Keratinocyte (primary cell): Measurements from ENCODE around the gene PPP2R5A. TPM values are rescaled to one million over a fixed set of nuclear protein-coding genes. Genes with fewer than 3 reads are reported as not detected.
"Not testable (repeated sequence)": the region's sequence is repeated elsewhere in the genome, so short reads cannot be mapped to it uniquely, and the experiment has no call there.

ENCODE experiments used
- DNase-seq: peaks from one replicate; pipeline ENCODE4 v3.0.0-alpha.2; 2011; ENCODE audit warnings: low read depth, missing footprints, low spot score
- FAIRE-seq: peaks from 2 replicates; lab custom pipeline; 2011; peaks lifted over from hg19 to GRCh38; lab: Jason Lieb, UNC
- H2AFZ ChIP-seq: 2 replicates; pipeline ENCODE4 v1.6.0; 2012; ENCODE audit warnings: low read length, control low read depth, inconsistent platforms; ENCODE audit not compliant: control insufficient read depth
- H3K27ac ChIP-seq: 2 replicates; pipeline ENCODE4 v1.5.1; 2011; ENCODE audit warnings: low read length; ENCODE audit not compliant: control insufficient read depth, insufficient read depth
- H3K27me3 ChIP-seq: 3 replicates; pipeline ENCODE4 v1.6.0; 2011; ENCODE audit warnings: low read length; ENCODE audit not compliant: control insufficient read depth, insufficient read depth; ENCODE audit errors: extremely low read depth
- H3K36me3 ChIP-seq, 2 experiments: 2 replicates in 1 of 2; 3 replicates in 1 of 2; pipeline ENCODE4 v1.5.1; 2011; ENCODE audit warnings: low read length in 2 of 2, mild to moderate bottlenecking in 1 of 2; ENCODE audit not compliant: control insufficient read depth in 2 of 2, insufficient read depth in 2 of 2; ENCODE audit errors: extremely low read depth in 1 of 2
- H3K4me1 ChIP-seq: 3 replicates; pipeline ENCODE4 v1.5.1; 2011; ENCODE audit warnings: low read length; ENCODE audit not compliant: control insufficient read depth, insufficient read depth; ENCODE audit errors: extremely low read depth
- H3K4me2 ChIP-seq: 3 replicates; pipeline ENCODE4 v1.6.0; 2011; ENCODE audit warnings: low read depth, low read length; ENCODE audit not compliant: control insufficient read depth, insufficient read depth; ENCODE audit errors: extremely low read depth
- H3K4me3 ChIP-seq, 3 experiments: fragments of 200-600 bp in 1 of 3; sonication (generic) in 1 of 3; 2 replicates in 2 of 3; 3 replicates in 1 of 3; pipeline ENCODE4 v1.5.1; 2011 to 2016; ENCODE audit warnings: low read length in 3 of 3, mild to moderate bottlenecking in 3 of 3, control low read depth in 2 of 3, inconsistent platforms in 1 of 3, low read depth in 1 of 3, mixed read lengths in 1 of 3, mixed run types in 1 of 3, moderate library complexity in 1 of 3; ENCODE audit not compliant: control insufficient read depth in 2 of 3, insufficient read depth in 2 of 3; ENCODE audit errors: extremely low read depth in 1 of 3
- H3K79me2 ChIP-seq: 2 replicates; pipeline ENCODE4 v1.6.0; 2012; ENCODE audit warnings: low read length; ENCODE audit not compliant: control insufficient read depth, insufficient read depth
- H3K9ac ChIP-seq: 3 replicates; pipeline ENCODE4 v1.6.0; 2011; ENCODE audit warnings: low read length; ENCODE audit not compliant: control insufficient read depth, insufficient read depth; ENCODE audit errors: extremely low read depth
- H3K9me1 ChIP-seq: 3 replicates; pipeline ENCODE4 v1.6.0; 2011; ENCODE audit warnings: low read length; ENCODE audit not compliant: control insufficient read depth, insufficient read depth; ENCODE audit errors: extremely low read depth
- H3K9me3 ChIP-seq: 2 replicates; pipeline ENCODE4 v1.5.1; 2012; ENCODE audit warnings: low read depth, low read length; ENCODE audit not compliant: control insufficient read depth
- H4K20me1 ChIP-seq: 3 replicates; pipeline ENCODE4 v1.6.0; 2011; ENCODE audit warnings: low read length; ENCODE audit not compliant: control insufficient read depth, insufficient read depth; ENCODE audit errors: extremely low read depth
- CTCF ChIP-seq, 3 experiments: IDR thresholded peaks in 1 of 3; conservative IDR thresholded peaks in 1 of 3; optimal IDR thresholded peaks in 1 of 3; 2 replicates in 2 of 3; 3 replicates in 1 of 3; pipeline versions ENCODE3 to v1.5.1; 2011; ENCODE audit warnings: low read length in 3 of 3, mild to moderate bottlenecking in 3 of 3, moderate library complexity in 2 of 3, control low read depth in 1 of 3, inconsistent platforms in 1 of 3; ENCODE audit not compliant: insufficient read depth in 2 of 3; ENCODE audit errors: extremely low read depth in 1 of 3
- EZH2 ChIP-seq: IDR thresholded peaks from one replicate; pipeline ENCODE4 v1.6.1; 2012; ENCODE audit warnings: inconsistent platforms, mild to moderate bottlenecking, low read length, moderate library complexity
- dilution Hi-C: fragments of 300-500 bp; cut with MboI; formaldehyde crosslinking; loops from one replicate; pipeline ENCODE4 v1.7.0; 2020; ENCODE audit warnings: low sequenced_read_pairs; ENCODE audit not compliant: extremely low pct_ligation_motif_present
- polyA plus RNA-seq, 5 experiments: library from polyadenylated mRNA; depleted of rRNA in 3 of 5; stranded (reverse) in 3 of 5; stranded (forward) in 1 of 5; unstranded in 1 of 5; fragments of >200 nt; gene quantifications; 1 replicate in 1 of 5; 2 replicates in 3 of 5; 3 replicates in 1 of 5; pipeline versions ENCODE4 v1.2.1 to v1.2.3, GENCODE V29; 2011 to 2012; ENCODE audit warnings: missing spikeins in 2 of 5, low read depth in 1 of 5, low replicate concordance in 1 of 5

PPP2R5A gene
- polyA plus RNA-seq, 1 donor (not counting 4 experiments of a cell fraction or from before 2014, with no cell fraction given), result 26.2 TPM

GRCh38 chr1:212286556-212287131 lies 1.4 kb downstream of the PPP2R5A start:
- Histone ChIP-seq H3K4me3 (peak overlapping the region; percentile 72 to 98 (median 91)), H3K4me2 (peak overlapping the region; percentile 99), H3K9me1 (no peaks in the 10 kb centered on the region), H2AFZ (peak overlapping the region; percentile 92), H3K9ac (peak overlapping the region; percentile 85), H4K20me1 (peaks cover 4% of the 10 kb centered on the region), H3K4me1 (peaks cover 30% of the 10 kb centered on the region), H3K27me3 (no peaks in the 10 kb centered on the region), H3K27ac (peak overlapping the region; percentile 94), H3K79me2 (peaks cover 47% of the 10 kb centered on the region), H3K36me3 (no peaks in the 10 kb centered on the region), H3K9me3 (no peaks in the 10 kb centered on the region)
- DNase-seq (no peak), FAIRE-seq (peak; percentile 62)
- dilution Hi-C loops, result no loop called here
- no peak for TF ChIP-seq EZH2
- no peak for TF ChIP-seq CTCF (optimal IDR thresholded peaks at IDR 0.05 in 1 of 3, IDR thresholded peaks at IDR 0.05 in 1 of 3, conservative IDR thresholded peaks at IDR 0.05 in 1 of 3; ENCODE audit: extremely low read depth in 1 of 3, insufficient read depth in 2 of 3, low read length in 3 of 3)

- Histone ChIP-seq H3K9ac (peak overlapping the region; percentile 85), H3K27me3 (no peaks in the 10 kb centered on the region), H3K9me3 (no peaks in the 10 kb centered on the region), H4K20me1 (peaks cover 4% of the 10 kb centered on the region), H3K27ac (peak overlapping the region; percentile 94), H2AFZ (no peak overlapping the region), H3K4me1 (peaks cover 36% of the 10 kb centered on the region), H3K79me2 (peaks cover 54% of the 10 kb centered on the region), H3K9me1 (no peaks in the 10 kb centered on the region), H3K4me3 (peak overlapping the region; percentile 72 to 98 (median 91)), H3K4me2 (peak overlapping the region; percentile 99), H3K36me3 (no peaks in the 10 kb centered on the region)
- TF ChIP-seq CTCF (optimal IDR thresholded peaks at IDR 0.05 in 1 of 3, IDR thresholded peaks at IDR 0.05 in 1 of 3, conservative IDR thresholded peaks at IDR 0.05 in 1 of 3; ENCODE audit: extremely low read depth in 1 of 3, insufficient read depth in 2 of 3, low read length in 3 of 3) (no peak), EZH2 (no peak)
- FAIRE-seq (peak; percentile 32), DNase-seq (no peak)
- dilution Hi-C loops, result no loop called here
Measured at GRCh38 chr1:212287261-212287895, 2.2 kb downstream of the PPP2R5A start.

GRCh38 chr1:212287995-212288394 lies 2.8 kb downstream of the PPP2R5A start:
- Histone ChIP-seq H3K79me2 (peaks cover 61% of the 10 kb centered on the region), H3K4me2 (peak overlapping the region; percentile 99), H3K4me1 (peaks cover 42% of the 10 kb centered on the region), H3K4me3 (peak overlapping the region in 1 of 3 experiments; percentile 2)
- H2AFZ ChIP-seq, H4K20me1 ChIP-seq, H3K27me3 ChIP-seq, DNase-seq, H3K9me3 ChIP-seq, H3K27ac ChIP-seq, H3K9ac ChIP-seq, FAIRE-seq, H3K9me1 ChIP-seq, H3K36me3 ChIP-seq, dilution Hi-C loops: not testable (repeated sequence)
